ENCODE data around the gene MAD1L1.

GRCh38 chr7:2148189-2148588 lies 84.6 kb downstream of the MAD1L1 start:
- TF ChIP-seq CTCF (IDR thresholded peaks at IDR 0.05; ENCODE audit: borderline replicate concordance, extremely low read depth, low read length, poor library complexity, severe bottlenecking) (peak; percentile 13), EZH2 (IDR thresholded peaks at IDR 0.05; ENCODE audit: borderline replicate concordance, low read depth, low read length, severe bottlenecking) (no peak)

Data from DND-41 (cell line).